NCI-H1048 (cell line): ENCODE results near the gene ZIC1.
A peak's percentile ranks its signal among the peaks of the same experiment; 100 is the strongest.

Experiments
- DNase-seq: peaks from one replicate; lab custom pipeline; 2025; lab: John Stamatoyannopoulos, UW

ZIC1 gene

GRCh38 chr3:147395899-147396711, 13.1 kb upstream of the ZIC1 start:
- no peak for DNase-seq

- DNase-seq: no peak
These were observed 12.5 kb upstream of the ZIC1 start for GRCh38 chr3:147396712-147397046.

- no peak for DNase-seq
These were observed 11.8 kb upstream of the ZIC1 start for GRCh38 chr3:147397155-147397874.

DNA sequence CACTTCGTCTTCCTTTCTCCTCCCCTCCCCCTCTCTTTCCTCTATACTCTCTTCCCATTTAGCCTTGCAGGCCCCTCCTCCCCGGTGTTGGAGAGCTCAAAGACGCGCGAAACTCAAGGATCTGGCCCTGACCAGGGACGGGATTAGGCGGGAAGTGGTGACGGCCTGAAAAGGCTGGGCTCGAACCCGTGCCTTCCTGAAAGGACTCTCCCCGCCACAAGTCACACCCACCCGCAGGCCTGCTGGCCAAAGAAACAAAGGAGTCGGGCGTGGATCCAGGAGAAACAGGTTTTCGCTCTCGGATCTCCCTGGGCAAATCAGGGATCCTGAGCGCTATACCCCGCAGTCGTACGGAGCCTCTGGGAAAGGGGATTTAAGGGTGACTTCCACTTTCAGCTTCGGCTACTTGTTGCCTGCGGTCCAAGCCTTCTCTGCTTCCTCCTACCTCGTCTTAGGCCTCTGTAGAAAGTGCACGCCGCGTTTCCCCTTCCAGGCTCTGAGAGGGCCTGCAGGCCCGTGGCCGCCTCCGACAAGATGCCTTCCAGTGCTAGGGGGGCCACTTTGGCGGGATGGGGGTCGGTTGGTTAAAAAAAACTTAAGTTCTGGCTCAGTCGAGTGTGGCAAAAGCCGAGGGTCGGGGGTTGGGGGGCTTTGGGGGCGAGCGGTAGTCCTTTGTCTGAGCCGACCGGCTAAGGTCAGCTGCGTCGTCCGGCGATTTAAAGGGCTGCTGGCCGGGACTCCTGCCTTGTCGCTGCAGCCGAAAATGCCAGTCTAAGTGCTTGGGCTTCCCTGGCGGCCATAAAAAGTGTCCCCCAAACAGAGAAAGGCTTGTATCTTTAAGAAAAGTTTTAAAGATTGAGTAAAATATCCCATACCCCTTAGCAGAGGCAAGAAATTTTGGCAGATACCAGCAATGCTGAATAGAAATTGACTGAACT, 11.0 kb upstream of the ZIC1 start:
- no peak for DNase-seq

DNA sequence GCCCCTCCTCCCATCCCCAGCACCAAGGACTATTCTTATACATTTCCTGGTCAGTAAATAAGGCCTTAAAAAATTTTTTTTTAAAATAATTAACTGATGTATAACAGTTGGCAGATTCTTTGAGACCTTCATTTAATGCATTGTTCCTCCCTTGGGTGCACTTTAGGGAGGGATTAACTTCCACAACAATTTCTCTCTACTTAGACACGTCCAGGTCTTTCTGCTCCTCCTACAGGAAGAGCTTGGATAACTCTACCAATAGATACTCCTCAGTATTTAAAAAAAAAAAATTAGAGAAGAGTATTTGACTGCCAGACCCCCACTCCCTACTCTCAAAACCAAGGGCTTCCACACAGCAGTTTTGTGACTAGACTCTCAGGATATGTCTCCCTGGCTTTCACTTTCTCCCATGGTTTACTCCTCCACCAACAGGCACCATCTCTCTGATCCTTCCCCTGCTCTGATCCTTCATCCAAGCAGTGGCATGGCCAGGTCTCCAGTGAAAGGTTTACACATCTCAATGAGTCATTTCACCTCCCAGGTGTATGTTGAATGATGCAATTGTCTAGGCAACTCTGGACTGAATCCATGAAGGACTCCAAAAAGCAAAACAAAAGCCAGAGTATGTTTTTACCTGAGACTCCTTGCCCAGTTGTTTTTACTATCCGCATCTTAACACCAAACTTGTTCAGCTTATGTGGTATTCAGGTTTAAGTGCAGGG, 10.2 kb upstream of the ZIC1 start:
- DNase-seq: no peak

DNA sequence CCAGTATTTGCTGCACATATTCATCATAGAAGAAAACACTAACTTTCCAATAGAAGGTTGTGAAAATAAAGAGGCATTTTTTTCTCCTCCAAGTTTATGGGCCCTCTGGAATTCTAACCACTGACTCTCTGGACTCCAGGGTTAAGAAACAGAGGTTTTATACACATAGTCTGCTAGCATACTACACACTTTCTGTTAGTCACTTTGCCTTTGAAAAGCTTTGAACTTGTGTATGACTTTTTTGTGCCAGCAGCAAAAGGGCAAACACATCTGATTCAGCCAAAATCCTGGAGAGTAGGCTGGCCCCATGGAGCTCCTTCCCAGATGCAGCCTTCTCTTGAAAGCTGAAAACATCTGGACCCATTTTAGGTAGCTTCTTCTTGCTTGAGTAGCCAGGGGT, 9.1 kb upstream of the ZIC1 start:
- no peak for DNase-seq

DNA sequence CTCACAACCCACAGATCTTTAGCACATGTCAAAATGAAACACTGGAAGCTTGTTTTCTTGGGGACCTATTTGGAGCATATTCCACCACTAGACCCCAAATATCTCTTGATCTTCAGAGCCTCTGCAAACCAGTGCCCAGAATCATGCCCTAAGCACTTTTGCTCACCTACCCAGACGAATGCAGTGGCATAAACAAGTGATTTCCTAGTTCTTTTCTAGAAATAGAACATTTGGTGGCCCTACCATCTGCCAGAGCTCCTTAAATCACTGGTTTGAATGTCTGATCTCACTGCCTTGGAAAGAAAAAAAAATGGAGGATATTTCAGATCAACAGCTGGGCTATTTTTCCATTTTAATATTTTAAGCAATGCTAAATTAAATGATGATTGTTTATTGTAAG, 8.2 kb upstream of the ZIC1 start:
- no peak for DNase-seq

DNA sequence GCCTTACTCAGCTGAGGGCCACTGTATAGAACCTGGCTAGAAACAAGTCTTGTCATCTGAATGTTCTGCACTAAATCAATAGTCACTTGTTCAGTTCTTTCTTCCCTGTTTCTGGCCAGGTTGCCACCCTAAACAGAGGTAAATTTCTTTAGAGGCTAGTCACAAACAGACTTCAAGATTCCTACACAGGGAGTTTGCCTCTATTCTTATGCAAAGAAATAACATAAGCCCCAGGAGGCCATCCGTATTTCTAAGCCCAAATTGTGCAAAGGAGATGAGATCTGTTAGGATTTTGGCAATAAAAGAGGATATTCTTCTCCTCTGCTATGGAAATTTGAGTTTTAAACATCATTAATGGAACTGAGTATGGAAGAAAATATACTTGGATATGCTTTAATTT, 7.7 kb upstream of the ZIC1 start:
- DNase-seq: no peak

GRCh38 chr3:147402159-147402558, 7.0 kb upstream of the ZIC1 start:
- DNase-seq: no peak

- DNase-seq: no peak
These were observed 5.7 kb upstream of the ZIC1 start for GRCh38 chr3:147403511-147403910.

- DNase-seq: no peak
These were observed 5.0 kb upstream of the ZIC1 start for GRCh38 chr3:147404000-147404799.

DNA sequence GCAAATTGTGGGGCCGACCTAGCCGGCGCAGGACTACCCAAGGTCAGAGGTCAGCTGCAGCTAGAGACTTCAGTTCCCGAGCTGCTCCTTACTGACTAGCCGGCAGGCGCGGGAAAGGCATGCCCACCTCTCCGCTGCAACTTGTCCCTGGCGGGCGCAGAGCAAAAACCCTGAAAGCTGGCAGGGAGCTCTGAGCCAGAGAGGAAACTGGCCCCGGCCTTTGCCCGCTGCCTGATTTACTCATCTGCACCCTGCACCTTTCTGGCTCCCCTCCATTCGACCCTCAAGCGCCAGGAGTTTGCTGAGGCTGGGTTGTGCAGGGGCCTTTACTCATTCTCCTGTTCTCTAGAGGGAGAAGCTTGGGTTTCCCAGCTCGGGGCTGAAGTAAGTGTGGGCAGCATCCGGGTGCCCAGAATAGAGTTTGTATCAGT, 4.3 kb upstream of the ZIC1 start:
- no peak for DNase-seq

- no peak for DNase-seq
These were observed 3.7 kb upstream of the ZIC1 start for GRCh38 chr3:147405231-147406027.

- no peak for DNase-seq
These were observed 2.9 kb upstream of the ZIC1 start, which contains the start of gene ZIC4 for GRCh38 chr3:147406028-147406931. Gene ZIC4, minus strand, starts transcription at chr3:147406543. Its CDS starts 3,746 bp downstream, at chr3:147402797.

DNA sequence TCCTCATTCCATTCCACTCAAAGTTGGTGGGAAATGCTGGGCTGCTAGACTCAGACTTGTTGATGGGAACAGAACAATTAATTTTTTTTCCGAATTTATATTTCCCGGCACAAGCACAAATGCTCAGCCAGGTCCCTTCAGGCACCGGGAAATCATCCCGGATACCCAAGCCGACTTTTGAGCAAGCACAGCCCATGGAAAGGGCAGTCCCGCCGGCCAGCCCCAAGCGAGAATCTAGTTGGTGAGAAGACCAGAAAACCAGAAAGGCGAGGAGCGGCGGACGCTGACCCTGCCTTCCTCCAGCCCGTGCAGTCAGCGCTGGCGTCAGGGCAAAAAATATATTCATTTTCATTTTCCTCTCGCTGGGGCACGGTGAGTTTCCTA, 2.1 kb upstream of the ZIC1 start:
- DNase-seq: no peak

DNA sequence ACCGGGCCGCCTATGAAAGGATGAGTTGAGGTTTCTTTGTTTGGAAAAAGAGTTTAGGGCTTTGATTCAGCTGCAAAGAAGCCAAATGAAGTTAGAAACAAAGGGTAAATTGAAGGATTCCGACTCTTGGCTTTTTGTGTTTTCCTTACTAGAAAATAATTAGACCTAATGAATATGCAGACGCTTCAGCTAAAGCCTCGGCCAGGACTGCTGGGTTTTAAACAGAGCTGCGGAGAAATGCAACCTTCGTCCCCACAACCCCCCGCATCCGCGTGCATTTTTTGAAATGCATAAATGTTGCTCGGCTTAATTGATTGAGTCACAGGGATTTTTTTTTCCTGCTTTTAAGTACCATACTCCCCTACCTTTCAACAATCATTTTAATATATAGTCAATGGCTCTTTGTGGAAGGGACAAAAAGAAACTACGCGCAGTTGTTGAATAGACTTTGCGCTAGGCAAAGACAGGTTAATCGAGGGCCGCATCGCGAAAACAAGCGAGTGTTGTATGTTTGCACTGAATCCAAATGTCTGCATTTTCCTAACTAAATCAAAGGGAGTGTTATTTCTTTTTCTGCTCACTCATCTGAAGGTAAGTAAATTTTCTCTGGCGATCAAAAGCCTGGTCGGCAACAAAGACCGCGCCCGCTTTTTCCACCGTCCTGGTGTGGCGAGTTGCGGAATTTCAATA, 1.5 kb upstream of the ZIC1 start:
- peak; percentile 6 for DNase-seq

GRCh38 chr3:147408188-147409100, 721 bp upstream of the ZIC1 start:
- peak; percentile 3 for DNase-seq
